Thyroid gland (tissue), 4 donors: ENCODE results near the gene NOTCH2. TPM values are rescaled to one million over a fixed set of nuclear protein-coding genes. Genes with fewer than 3 reads are reported as not detected.
A peak's percentile ranks its signal among the peaks of the same experiment; 100 is the strongest.

ENCODE experiments used
- DNase-seq, 2 donors: peaks; one replicate each; pipeline ENCODE4 v3.0.0-alpha.2; 2019
- H3K27ac ChIP-seq, 3 donors: fragments of 200-600 bp; sonication (generic); 1 replicate in 2 of 3; 2 replicates in 1 of 3; pipeline ENCODE4 v1.5.1; 2016 to 2019; ENCODE audit warnings: mild to moderate bottlenecking in 1 of 3, moderate library complexity in 1 of 3
- H3K27me3 ChIP-seq: fragments of 200-600 bp; sonication (generic); one replicate; pipeline ENCODE4 v1.5.1; 2019
- H3K36me3 ChIP-seq, 2 donors: fragments of 200-600 bp; sonication (generic); one replicate each; pipeline ENCODE4 v1.5.1; 2016 to 2019
- H3K4me1 ChIP-seq, 2 donors: fragments of 200-600 bp; sonication (generic); one replicate each; pipeline ENCODE4 v1.5.1; 2017 to 2019
- H3K4me3 ChIP-seq, 3 donors: fragments of 200-600 bp; sonication (generic); replicated peaks in 1 of 3; 1 replicate in 2 of 3; 2 replicates in 1 of 3; pipeline ENCODE4 v1.5.1; 2016; ENCODE audit warnings: mild to moderate bottlenecking in 1 of 3
- H3K9me3 ChIP-seq: fragments of 200-600 bp; sonication (generic); one replicate; pipeline ENCODE4 v1.5.1; 2017
- POLR2A ChIP-seq, 2 donors: fragments of 450-650 bp; IDR thresholded peaks; one replicate each; pipeline ENCODE4 v1.6.1; 2017; ENCODE audit warnings: antibody characterized with exemption in 2 of 2, mild to moderate bottlenecking in 2 of 2, moderate library complexity in 1 of 2
- WGBS, 2 donors: methylation state at CpG; one replicate each; pipeline ENCODE4 v1.1.5; 2017; 5-methylcytosine and 5-hydroxymethylcytosine counted together
- intact Hi-C: fragments of 100-400 bp; cut with DNase I; formaldehyde crosslinking; loops from one replicate; pipeline ENCODE4 v1.15.1; 2023
- total RNA-seq, 4 donors: library from RNA; depleted of rRNA; stranded (reverse); fragments of >200 nt; gene quantifications; one replicate each; pipeline ENCODE4 v1.2.3, GENCODE V29; 2016
- TF ChIP-seq, protein P1 (sequence below), 6 experiments: fragments of 200-600 bp in 3 of 6; fragments of 450-650 bp in 3 of 6; sonication (generic) in 3 of 6; IDR thresholded peaks; one replicate each; pipeline ENCODE4 v1.5.1; 2016 to 2019; ENCODE audit warnings: antibody characterized with exemption in 6 of 6, mild to moderate bottlenecking in 2 of 6, inconsistent platforms in 1 of 6, moderate library complexity in 1 of 6

Gene NOTCH2
- total RNA-seq, 4 donors from 2014 or later = 87.2 to 142 (median 115) TPM

DNA sequence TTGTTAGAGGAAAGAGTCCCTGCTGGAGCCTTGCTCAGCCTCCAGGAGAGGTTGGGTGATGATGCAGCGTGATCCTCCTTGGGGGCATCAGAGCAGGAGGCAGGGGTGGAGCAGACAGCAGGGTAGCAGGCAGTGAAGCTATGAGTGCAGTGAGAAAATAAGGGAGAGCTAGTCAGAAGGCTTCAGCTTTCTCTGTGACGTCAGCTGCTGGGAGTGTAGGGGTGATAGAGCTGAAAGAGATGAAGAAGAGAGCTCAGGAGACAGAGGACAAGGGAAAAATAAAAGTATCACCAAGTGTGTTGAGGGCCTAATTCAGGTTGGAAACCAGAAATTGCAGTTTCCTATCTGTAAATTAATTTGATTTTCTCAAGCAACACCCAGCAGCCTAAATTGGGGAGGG lies 170.9 kb downstream of the NOTCH2 start:
- intact Hi-C loops = no loop called here
- Histone ChIP-seq H3K4me3 (no peak overlapping the region), H3K36me3 (no peaks in the 10 kb centered on the region), H3K27ac (no peak overlapping the region), H3K27me3 (no peaks in the 10 kb centered on the region), H3K9me3 (no peaks in the 10 kb centered on the region), H3K4me1 (no peaks in the 10 kb centered on the region)
- 78 to 81% methylated on average over 2 of the region's 2 CpGs for WGBS, 2 donors
- DNase-seq = no peak
- TF ChIP-seq POLR2A (IDR thresholded peaks at IDR 0.05) = no peak
- TF ChIP-seq, protein P1, sequence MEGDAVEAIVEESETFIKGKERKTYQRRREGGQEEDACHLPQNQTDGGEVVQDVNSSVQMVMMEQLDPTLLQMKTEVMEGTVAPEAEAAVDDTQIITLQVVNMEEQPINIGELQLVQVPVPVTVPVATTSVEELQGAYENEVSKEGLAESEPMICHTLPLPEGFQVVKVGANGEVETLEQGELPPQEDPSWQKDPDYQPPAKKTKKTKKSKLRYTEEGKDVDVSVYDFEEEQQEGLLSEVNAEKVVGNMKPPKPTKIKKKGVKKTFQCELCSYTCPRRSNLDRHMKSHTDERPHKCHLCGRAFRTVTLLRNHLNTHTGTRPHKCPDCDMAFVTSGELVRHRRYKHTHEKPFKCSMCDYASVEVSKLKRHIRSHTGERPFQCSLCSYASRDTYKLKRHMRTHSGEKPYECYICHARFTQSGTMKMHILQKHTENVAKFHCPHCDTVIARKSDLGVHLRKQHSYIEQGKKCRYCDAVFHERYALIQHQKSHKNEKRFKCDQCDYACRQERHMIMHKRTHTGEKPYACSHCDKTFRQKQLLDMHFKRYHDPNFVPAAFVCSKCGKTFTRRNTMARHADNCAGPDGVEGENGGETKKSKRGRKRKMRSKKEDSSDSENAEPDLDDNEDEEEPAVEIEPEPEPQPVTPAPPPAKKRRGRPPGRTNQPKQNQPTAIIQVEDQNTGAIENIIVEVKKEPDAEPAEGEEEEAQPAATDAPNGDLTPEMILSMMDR (IDR thresholded peaks at IDR 0.05) = no peak

DNA sequence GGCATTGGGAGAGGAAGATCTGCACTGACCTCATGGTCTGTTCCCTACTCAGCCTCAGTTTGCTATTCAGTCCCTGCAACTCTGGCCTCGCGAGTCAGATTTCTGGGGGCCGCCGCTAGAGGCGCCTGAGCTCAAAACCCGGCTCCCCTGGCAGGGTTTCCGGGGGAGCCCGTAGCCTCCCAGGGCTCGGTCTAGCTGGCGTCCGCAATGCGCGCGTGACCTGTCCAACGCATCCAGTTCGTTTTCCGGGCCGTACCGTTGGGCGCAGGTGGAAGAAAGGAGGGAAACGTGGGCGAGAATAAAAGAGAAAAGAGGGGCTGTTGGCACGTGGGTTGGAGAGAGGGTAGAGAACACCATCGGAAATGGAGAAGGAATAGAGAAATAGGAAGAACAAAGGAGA lies 173.2 kb downstream of the NOTCH2 start, which contains the start of gene ADAM30:
TSS of gene ADAM30 (minus strand) at position 213 of the 400 bp plus-strand sequence. CDS start at position 34, 179 bp downstream.
- no peak within 1 kb of the TSS for H3K27ac ChIP-seq
- no peaks in the 10 kb centered on the region for H3K36me3 ChIP-seq
- no peaks in the 10 kb centered on the region for H3K4me1 ChIP-seq
- H3K9me3 ChIP-seq = no peaks in the 10 kb centered on the region
- intact Hi-C loops = no loop called here
- H3K4me3 ChIP-seq = no peak within 1 kb of the TSS
- no peak for TF ChIP-seq POLR2A (IDR thresholded peaks at IDR 0.05)
- TF ChIP-seq, protein P1 (IDR thresholded peaks at IDR 0.05) = peak in 2 of 6 experiments; percentile 8 to 21
- 32 to 38% methylated on average over 24 of the region's 24 CpGs for WGBS, 2 donors
- H3K27me3 ChIP-seq = no peaks in the 10 kb centered on the region
- DNase-seq = no peak

DNA sequence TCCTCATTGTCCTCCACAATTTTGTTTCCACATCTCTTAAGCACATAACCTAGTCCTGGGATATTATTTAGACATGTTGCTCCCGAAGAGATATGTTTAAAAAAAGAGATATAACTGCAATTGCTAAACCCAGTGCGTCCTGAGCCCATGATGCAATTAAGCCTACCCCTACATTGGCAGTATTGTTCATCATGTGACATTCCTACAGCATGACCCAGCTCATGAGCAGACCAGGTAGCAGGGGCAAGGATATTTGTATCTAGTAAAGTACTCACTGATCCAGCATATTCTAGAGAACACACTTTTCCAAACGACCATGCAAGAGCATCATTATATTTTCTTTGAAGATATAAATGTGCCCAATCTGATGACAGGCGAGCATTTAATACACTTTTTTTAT lies 174.4 kb downstream of the NOTCH2 start:
- Histone ChIP-seq H3K36me3 (no peaks in the 10 kb centered on the region), H3K9me3 (no peaks in the 10 kb centered on the region), H3K27me3 (no peaks in the 10 kb centered on the region), H3K27ac (no peak overlapping the region), H3K4me3 (no peak overlapping the region), H3K4me1 (no peaks in the 10 kb centered on the region)
- intact Hi-C loops = no loop called here
- no peak for TF ChIP-seq POLR2A (IDR thresholded peaks at IDR 0.05)
- TF ChIP-seq, protein P1 (IDR thresholded peaks at IDR 0.05) = no peak
- DNase-seq = no peak
- WGBS, 2 donors = 87 to 90% methylated on average over 4 of the region's 4 CpGs

DNA sequence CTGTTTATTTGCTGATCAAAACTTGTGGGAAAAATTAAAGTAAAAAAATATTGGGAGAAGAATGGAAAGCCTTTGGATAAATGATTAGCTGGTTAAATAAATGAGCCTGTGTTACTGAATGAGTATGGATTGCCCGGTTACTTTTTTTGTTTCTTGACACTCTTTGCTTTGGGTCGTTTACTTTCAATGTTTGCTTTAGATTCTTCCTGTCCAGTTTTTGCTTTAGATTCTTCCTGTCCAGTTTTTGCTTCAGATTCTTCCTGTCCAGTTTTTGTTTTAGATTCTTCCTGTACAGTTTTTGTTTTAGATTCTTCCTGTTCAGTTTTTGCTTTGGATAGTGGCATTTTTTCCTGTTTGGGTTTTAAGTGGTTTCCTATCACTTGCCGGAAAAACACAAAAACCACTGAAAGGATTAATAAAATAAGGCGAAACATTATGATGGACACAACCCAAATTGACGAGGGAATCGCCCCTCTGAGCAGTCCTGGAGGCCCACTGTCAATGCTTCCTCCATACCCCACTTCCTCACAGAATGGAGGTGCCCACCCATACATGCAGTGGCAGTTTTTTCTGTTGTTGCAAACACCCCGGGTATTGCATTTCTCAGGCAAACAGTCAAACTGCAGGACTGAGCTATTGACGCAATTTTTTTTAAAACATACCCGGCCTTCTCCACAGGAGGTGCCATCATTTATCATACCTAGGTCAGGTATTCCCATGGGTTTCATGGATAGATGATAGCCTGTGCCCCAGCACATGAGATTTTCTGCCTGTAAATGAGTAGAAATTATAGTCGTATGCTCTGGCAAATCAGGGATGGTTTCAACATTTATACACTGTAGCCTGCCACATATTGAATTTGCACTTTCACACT lies 175.4 kb downstream of the NOTCH2 start:
- TF ChIP-seq, protein P1 (IDR thresholded peaks at IDR 0.05) = no peak
- no peak for TF ChIP-seq POLR2A (IDR thresholded peaks at IDR 0.05)
- WGBS, 2 donors = 69 to 75% methylated on average over 10 of the region's 10 CpGs

DNA sequence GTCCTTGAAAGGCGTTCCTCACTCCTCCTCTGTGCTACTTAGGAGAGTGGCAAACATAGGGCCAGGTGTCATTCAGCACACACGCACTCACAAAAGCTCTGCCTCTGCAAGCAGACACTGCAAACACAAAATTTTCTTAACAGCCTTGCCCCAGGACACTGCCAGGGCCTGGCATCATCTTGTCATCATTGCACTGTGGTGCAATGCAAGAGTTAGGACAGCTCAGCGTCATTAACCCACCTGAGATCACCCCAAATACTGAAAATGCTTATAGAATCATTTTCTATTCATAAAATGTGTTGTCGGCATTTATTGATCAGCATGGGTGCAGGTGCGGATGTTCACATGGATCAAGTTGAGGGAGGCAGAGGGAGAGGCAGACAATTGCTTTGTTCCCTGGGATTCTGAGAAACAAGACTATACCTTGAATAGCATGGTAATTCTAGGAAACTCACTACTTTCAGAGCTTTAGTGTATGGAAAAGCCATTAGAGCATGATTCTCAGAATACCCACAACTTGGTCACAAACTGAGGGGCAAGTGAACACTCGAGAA lies 176.1 kb downstream of the NOTCH2 start:
- no peak for TF ChIP-seq POLR2A (IDR thresholded peaks at IDR 0.05)
- TF ChIP-seq, protein P1 (IDR thresholded peaks at IDR 0.05) = no peak
- no peaks in the 10 kb centered on the region for H3K9me3 ChIP-seq
- no peaks in the 10 kb centered on the region for H3K4me1 ChIP-seq
- H3K27ac ChIP-seq = no peak overlapping the region
- H3K36me3 ChIP-seq = no peaks in the 10 kb centered on the region
- intact Hi-C loops = no loop called here
- WGBS, 2 donors = 85 to 90% methylated on average over 6 of the region's 6 CpGs
- H3K4me3 ChIP-seq = no peak overlapping the region
- no peak for DNase-seq
- no peaks in the 10 kb centered on the region for H3K27me3 ChIP-seq

More for the DNA sequence above, 175.4 kb downstream of the NOTCH2 start:
- no peak overlapping the region for H3K27ac ChIP-seq
- intact Hi-C loops = no loop called here
- no peak for DNase-seq
- H3K4me3 ChIP-seq = no peak overlapping the region
- H3K27me3 ChIP-seq = no peaks in the 10 kb centered on the region
- no peaks in the 10 kb centered on the region for H3K9me3 ChIP-seq
- H3K4me1 ChIP-seq = no peaks in the 10 kb centered on the region
- H3K36me3 ChIP-seq = no peaks in the 10 kb centered on the region
